Measurements from ENCODE around the gene NGB.

NGB gene

DNA sequence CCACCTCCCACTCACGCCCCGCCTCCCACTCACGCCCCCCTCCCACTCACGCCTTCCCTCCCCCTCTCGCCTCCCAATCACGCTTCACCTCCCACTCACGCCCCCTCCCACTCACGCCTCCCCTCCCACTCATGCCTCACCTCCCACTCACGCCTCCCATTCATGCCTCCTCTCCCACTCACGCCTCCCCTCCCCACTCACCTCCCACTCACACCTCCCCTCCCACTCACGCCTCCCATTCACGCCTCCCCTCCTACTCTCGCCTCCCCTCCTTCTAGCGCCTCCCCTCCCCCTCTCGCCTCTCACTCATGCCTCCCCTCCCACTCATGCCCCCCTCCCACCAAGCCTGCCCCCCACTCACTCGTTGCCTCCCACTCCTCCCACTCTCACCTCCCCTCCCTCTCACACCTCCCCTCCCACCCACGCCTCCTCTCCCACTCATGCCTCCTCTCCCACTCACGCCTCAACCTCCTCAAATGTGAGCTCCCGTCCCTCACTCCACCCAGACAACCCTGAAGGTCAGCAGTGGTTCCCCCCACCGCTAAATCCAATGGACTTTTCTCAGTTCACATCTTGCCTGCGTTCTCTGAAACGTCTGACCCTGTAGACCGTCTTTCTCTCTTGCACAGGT lies 49.6 kb downstream of the NGB start:
- TF ChIP-seq, protein P1, sequence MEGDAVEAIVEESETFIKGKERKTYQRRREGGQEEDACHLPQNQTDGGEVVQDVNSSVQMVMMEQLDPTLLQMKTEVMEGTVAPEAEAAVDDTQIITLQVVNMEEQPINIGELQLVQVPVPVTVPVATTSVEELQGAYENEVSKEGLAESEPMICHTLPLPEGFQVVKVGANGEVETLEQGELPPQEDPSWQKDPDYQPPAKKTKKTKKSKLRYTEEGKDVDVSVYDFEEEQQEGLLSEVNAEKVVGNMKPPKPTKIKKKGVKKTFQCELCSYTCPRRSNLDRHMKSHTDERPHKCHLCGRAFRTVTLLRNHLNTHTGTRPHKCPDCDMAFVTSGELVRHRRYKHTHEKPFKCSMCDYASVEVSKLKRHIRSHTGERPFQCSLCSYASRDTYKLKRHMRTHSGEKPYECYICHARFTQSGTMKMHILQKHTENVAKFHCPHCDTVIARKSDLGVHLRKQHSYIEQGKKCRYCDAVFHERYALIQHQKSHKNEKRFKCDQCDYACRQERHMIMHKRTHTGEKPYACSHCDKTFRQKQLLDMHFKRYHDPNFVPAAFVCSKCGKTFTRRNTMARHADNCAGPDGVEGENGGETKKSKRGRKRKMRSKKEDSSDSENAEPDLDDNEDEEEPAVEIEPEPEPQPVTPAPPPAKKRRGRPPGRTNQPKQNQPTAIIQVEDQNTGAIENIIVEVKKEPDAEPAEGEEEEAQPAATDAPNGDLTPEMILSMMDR (conservative IDR thresholded peaks at IDR 0.05): no peak
- no peak for TF ChIP-seq ZFX (IDR thresholded peaks at IDR 0.05)

DNA sequence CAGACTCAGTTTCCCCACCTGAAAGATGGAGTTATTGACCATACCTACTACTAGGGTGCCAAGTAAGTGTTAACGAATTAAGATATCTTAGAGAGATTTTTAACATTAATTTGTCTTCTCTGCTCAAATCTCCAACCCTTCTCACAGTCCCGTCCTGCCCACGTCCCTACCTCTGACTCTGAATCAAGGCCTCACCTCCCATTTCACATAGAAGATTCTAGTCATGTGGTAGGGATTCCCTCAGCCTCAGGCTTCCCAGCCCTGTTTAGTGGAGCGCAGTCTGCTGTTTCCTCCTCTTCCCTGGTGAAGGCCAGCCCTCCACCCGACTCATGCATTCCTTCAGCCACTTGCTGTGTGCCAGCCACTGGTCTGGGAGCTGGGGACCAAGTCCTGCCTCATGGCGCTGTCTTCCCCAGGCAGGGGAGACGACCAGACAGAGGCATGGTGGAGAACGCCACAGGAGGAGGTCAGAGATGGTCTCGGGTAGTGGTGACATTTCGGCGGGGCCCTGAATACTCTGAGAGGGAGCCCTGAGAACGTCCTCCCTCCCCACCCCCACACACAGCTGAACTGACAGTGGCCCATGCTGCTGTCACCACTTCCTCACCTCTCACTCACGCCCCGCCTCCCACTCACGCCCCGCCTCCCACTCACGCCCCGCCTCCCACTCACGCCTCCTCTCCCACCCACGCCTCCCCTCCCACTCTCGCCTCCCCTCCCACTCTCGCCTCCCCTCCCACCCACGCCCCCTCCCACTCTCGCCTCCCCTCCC lies 50.6 kb downstream of the NGB start:
- H3K27ac ChIP-seq: no peak overlapping the region
- TF ChIP-seq, protein P1 (conservative IDR thresholded peaks at IDR 0.05): no peak
- TF ChIP-seq ZFX (IDR thresholded peaks at IDR 0.05): no peak

More for the DNA sequence above, 49.6 kb downstream of the NGB start:
- no peak overlapping the region for H3K27ac ChIP-seq

DNA sequence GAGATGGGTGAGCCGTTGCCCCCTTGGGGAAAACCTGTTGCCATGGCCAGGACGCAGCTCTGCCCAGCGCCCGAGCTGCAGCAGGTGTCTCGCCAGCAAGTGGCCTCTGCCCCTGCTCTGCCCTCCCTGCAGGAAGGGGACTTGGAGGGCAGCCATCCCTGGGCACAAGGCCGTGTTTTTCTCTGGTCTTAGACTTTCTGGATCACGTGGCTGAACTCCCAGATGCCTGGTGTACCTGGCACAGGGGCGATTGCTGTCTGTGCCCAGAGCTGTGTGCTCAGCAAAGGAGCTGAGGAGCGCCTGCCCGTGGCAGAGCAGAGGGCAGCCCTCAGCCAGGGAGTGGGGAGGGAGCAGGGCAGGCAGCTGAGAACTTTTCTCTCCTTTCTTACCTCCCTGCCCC lies 51.4 kb downstream of the NGB start:
- no peak for TF ChIP-seq ZFX (IDR thresholded peaks at IDR 0.05)
- TF ChIP-seq, protein P1 (conservative IDR thresholded peaks at IDR 0.05): no peak
- H3K27ac ChIP-seq: no peak overlapping the region

DNA sequence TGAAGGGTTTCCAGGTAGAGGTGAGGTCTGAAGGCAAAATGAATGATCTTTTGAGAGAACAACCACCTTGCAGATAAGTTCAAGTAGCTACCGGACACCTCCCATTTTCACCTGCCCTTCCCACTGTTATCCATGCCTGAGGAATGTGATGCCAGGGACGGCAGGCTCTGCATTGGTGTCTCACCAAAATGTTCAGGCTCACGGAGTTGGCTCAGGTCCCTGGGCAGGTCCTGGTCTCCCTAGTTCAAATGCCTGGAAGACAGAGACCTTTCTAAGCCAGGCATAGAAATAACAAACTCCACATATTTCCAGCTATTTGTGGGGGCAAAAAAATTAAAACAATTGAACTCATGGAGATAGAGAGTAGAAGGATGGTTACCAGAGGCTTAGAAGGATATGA lies 53.5 kb downstream of the NGB start:
- TF ChIP-seq, protein P1 (conservative IDR thresholded peaks at IDR 0.05): no peak
- TF ChIP-seq ZFX (IDR thresholded peaks at IDR 0.05): no peak
- no peak overlapping the region for H3K27ac ChIP-seq
